Neural cell (in vitro differentiated cells): ENCODE measurements around the gene CPXM1.

Experiments
- EP300 ChIP-seq: fragments of 450-650 bp; conservative IDR thresholded peaks from 2 replicates; pipeline ENCODE4 v1.6.1; 2014; ENCODE audit warnings: antibody characterized with exemption, mild to moderate bottlenecking, moderate library complexity; ENCODE audit not compliant: poor library complexity, severe bottlenecking
- EZH2 ChIP-seq: fragments of 200-600, 300-800 bp; shearing (Covaris generic), sonication (generic); IDR thresholded peaks from 2 replicates; pipeline ENCODE4 v1.6.1; 2014; ENCODE audit warnings: antibody characterized with exemption, low read length, borderline replicate concordance, mild to moderate bottlenecking; ENCODE audit not compliant: insufficient read depth, poor library complexity, severe bottlenecking
- POLR2AphosphoS5 ChIP-seq: IDR thresholded peaks from 2 replicates; pipeline ENCODE4 v1.6.1; 2012
- RAD21 ChIP-seq: fragments of 450-650 bp; conservative IDR thresholded peaks from 2 replicates; pipeline ENCODE4 v1.6.1; 2014; ENCODE audit warnings: antibody characterized with exemption, mild to moderate bottlenecking, moderate library complexity
- REST ChIP-seq: IDR thresholded peaks from 2 replicates; pipeline ENCODE4 v1.6.1; 2012; ENCODE audit warnings: borderline replicate concordance
- SMC3 ChIP-seq: fragments of 450-650 bp; conservative IDR thresholded peaks from 2 replicates; pipeline ENCODE4 v1.6.1; 2014; ENCODE audit warnings: antibody characterized with exemption, mild to moderate bottlenecking, moderate library complexity; ENCODE audit not compliant: poor library complexity
- TAF1 ChIP-seq: IDR thresholded peaks from 2 replicates; pipeline ENCODE4 v1.6.1; 2012; ENCODE audit warnings: low read depth
- TF ChIP-seq, protein P1 (sequence below): fragments of 450-650 bp; IDR thresholded peaks from 2 replicates; pipeline ENCODE4 v1.5.1; 2014; ENCODE audit warnings: antibody characterized with exemption, mild to moderate bottlenecking, moderate library complexity; ENCODE audit not compliant: poor library complexity, severe bottlenecking

GRCh38 chr20:2780948-2781347, 19.5 kb downstream of the CPXM1 start:
- TF ChIP-seq EP300, result no peak
- no peak for TF ChIP-seq RAD21
- TF ChIP-seq, protein P1, sequence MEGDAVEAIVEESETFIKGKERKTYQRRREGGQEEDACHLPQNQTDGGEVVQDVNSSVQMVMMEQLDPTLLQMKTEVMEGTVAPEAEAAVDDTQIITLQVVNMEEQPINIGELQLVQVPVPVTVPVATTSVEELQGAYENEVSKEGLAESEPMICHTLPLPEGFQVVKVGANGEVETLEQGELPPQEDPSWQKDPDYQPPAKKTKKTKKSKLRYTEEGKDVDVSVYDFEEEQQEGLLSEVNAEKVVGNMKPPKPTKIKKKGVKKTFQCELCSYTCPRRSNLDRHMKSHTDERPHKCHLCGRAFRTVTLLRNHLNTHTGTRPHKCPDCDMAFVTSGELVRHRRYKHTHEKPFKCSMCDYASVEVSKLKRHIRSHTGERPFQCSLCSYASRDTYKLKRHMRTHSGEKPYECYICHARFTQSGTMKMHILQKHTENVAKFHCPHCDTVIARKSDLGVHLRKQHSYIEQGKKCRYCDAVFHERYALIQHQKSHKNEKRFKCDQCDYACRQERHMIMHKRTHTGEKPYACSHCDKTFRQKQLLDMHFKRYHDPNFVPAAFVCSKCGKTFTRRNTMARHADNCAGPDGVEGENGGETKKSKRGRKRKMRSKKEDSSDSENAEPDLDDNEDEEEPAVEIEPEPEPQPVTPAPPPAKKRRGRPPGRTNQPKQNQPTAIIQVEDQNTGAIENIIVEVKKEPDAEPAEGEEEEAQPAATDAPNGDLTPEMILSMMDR, result no peak
- TF ChIP-seq SMC3, result no peak
- TF ChIP-seq EZH2, result no peak
- no peak for TF ChIP-seq REST
- no peak for TF ChIP-seq TAF1
- TF ChIP-seq POLR2AphosphoS5, result no peak
